M059J (cell line): ENCODE data around the gene EN2. TPM values are rescaled to one million over a fixed set of nuclear protein-coding genes. Genes with fewer than 3 reads are reported as not detected.
A peak's percentile ranks its signal among the peaks of the same experiment; 100 is the strongest.

Source experiments
- DNase-seq: peaks from one replicate; pipeline ENCODE4 v3.0.0-alpha.2; 2012; ENCODE audit warnings: low read depth
- total RNA-seq: library from RNA; depleted of rRNA; stranded (reverse); fragments of >200 nt; shearing (Covaris generic); gene quantifications from 2 replicates; pipeline ENCODE4 v1.2.3, GENCODE V29; 2014

EN2 gene
- total RNA-seq, 1 experiment from 2014 or later = not detected

DNA sequence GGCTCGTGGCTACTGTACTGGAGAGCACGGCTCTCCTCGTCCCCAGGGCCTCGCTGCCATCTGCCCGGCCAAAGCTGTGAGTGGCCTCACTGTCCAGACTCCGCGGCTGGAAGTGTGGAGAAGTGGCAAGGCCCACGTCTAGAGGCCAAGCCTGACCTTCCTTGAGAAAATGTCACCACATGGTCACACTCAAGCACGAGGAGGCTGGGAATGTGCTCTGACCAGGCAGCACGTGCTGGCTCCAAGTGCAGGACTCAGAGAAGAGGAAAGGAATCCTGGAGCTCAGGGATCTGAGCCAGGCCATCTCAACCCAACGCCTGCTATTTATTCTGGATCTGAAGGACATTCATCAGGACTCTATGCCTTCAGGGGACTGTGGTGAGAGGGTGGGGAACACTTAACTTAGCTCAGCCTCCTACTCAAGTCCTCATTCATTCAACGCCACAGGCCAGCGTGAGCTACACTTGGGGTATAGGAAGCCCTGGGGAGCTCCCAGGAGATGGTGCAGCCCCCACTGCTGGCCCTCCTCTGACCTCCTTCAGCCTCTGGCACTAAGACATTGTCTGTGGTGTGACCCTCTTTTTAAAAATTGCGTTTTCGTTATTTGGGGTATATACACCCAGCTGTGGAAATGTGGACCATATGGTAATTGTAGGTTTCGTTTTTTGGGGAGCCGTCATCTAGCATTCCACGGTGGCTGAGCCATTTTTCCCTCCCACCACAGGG, 29.0 kb downstream of the EN2 start:
- DNase-seq = no peak

DNA sequence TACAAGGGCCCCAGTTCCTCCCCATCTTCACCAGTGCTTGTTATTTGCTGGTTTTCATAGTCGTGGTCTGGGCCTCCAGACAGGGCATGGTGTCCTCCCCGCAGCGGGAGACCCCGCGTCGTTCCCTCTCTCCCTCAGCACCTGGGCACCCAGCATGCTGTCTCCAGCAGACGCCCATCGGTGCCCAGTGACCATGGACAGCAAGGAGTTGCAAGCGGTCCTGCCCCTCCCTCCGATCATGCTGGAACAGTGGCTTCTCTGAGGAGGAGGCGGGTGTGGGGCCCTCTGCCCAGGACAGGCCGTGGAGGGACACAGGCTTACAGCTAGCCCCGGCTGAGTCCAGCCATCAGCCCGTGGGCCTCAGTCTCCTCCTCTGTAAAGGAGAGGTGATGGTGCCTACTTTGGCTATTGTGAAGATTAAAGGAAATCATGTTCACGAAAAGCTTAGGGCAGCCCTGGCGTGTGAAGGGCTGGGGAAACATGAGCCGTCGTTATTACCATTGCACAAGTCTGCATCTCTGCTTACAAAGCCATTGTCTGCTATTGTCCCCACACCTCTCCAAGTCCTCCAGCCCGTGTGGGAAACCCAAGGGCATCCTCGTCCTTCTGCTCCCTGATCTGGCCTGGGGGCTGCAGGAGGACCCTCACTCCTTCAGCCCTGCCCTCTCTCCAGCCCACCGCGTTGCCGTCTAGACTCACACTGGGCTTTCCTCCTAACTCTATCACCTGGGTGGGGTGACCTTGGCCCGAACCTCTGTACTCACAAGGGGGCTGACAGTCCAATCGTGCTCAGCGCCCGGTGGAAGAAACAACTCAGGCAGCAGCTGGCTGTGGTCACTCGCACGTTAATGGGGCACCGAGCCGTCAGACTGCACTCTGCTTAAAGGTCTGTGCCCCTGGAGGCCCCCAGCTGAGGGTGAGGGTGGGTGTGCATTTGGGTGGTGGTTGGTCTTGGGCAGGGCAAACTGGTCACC, 29.9 kb downstream of the EN2 start:
- no peak for DNase-seq

DNA sequence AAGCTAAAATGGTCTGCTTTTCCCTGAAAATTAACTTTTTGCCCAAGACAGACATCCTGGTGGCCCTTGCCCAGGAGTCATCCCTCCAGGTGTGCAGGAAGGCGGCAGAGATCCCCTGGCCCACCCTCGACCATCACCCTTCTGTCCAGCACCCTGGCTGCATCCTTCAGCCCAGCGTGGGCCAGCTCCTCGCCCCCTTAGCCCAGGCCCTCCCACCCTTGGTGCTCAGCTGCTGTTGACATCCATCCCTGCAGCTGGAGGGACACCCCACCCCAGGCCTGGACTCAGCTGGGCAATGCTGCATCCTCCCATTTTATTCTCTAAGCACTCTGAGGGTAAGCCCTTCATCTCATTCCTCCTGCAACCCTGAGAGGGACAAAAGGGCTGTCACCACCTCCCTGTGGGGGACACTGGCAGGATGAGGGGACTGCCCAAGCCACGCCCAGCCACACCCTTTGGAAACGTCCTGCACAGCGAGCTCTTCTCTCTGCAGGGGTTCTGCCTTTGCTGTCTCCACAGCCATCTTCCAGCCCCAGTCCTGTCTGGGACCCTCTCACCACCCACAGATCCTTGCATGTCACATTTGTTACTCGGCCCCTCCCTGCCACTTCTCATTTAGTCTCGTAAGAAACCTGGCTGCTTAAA, 30.7 kb downstream of the EN2 start:
- no peak for DNase-seq

DNA sequence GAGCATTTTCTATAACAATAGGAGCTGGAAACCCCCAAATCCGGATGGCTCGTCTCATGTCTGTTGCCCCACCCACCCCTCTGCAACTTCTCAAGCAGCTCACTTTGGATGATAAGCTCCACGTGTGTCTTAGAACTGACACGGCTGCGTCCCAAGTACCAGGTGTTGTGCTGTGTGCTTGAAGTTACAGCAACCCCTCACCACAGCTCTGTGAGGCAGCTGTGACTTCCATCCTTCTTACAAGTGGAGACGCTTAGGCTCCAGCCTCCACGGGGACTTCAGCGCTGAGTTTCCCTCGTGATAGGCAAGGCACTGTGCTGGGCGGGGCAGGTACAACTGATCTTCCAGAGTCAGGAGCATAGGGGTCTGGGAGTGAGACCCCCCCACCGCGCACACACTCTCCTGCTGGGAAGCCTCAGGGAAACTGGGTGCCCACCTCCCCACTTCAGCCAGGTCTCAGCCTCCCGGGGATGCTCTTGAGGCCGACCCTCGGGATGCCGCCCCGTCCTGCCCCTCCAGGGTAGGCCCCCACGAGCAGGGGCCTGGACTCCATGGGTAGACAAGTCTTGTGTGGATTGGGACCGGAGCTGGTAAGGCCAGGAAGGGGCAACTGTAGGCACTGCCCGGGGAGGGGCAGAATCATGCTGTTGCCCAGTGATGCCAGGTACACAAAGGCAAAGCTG, 31.4 kb downstream of the EN2 start:
- no peak for DNase-seq

DNA sequence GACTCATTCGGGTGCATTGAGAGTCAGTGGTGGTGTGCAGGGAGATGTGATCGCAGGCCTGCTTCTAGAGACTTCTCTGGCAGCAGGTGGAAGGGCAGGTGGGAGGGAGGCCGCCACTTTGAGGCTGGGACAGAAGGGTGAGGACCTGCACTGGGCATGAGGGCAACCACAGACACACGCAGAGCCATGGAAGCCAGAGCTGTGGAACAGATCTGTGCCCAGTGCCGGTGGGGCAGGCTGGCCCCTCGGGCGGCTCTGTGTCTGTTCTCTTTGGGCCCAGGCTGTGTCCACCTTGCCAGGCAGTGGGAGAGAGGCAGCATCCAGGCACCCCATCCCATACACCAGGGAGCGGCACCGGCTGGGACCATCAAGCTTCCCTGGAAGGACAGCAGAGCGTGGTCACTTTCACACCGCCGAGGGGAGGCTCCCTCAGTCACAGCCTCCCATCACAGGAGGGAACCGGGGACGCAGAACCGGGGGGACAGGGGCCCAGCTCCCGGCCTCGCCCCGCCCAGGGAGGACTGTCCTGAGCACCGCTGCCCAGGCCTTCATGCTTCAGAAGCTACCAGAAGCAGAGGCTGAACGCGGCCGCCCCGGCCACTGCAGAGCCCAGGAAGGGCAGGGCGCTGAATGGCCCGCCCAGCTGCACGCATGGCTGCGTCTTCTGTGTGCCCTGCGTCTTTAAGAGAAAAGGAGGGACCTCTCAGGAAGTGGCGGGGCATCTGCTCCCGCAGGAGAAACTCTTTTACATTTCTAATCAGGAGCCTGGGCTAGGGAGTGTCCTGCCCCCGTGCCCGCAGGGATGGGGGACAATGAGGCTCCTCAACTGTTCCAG, 32.1 kb downstream of the EN2 start:
- no peak for DNase-seq

DNA sequence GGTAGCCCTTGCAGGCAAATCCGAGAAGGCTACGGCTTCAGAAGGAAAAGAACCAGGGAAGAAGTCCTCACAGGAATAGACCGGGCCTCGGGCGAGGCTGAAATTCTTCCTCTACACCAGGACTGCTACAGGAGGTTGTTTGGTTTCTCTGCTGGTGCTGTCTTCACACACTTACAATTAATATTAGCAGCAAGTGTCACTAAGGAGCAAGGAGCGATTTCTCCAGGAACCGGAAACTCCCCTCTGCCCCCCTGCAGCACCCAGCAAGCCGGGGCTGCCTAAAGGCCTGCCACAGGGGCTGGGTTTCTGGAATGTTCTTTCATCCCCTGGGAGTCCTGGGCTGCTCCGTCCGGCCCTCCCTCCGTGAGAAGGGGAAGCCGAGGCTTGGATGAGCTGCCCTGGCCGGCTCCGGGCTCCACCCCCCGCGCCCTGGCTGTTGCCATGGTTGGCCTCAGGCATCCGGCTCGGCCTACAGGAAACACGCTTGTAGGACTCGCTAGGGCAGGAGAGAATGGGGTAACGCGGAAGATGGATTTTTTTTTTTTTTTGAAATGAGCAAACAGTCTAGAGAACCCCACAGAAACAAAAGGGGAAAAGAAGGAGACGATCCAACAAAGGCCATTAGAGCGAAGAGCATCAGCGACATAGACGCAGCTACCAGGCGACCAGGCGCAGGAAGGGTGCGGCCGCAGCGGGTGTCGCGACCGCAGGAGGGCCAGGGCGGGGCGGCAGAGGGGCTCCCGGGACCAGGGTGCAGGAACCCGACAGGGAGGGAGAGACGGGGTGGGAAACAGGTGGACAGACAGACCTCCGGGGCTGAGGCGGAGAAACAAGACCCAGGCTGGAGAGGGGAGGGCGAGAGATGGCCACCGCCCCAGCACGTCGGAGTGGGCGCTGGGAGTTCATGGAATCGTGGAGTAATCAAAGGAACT, 33.0 kb downstream of the EN2 start:
- DNase-seq = peak; percentile 20

DNA sequence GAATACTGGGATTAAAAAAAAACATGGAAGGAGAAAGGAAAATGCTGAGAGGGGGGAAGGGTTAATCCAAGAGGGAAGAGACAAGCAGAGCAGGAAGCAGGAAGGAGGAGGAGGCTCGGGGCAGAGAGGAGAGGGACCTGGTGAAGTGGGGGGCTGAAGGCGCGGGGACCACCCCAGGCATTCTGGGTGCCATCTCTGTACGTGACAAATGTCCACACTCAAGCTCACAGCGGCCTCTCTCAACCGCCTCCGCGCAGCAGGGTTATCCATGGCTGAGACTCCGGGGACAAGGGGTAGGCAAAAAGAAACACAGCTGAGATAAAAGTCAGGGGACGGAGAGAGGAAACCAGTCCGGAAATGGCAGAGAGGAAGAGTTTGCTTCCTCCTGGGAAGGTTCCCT, 33.9 kb downstream of the EN2 start:
- DNase-seq = no peak

DNA sequence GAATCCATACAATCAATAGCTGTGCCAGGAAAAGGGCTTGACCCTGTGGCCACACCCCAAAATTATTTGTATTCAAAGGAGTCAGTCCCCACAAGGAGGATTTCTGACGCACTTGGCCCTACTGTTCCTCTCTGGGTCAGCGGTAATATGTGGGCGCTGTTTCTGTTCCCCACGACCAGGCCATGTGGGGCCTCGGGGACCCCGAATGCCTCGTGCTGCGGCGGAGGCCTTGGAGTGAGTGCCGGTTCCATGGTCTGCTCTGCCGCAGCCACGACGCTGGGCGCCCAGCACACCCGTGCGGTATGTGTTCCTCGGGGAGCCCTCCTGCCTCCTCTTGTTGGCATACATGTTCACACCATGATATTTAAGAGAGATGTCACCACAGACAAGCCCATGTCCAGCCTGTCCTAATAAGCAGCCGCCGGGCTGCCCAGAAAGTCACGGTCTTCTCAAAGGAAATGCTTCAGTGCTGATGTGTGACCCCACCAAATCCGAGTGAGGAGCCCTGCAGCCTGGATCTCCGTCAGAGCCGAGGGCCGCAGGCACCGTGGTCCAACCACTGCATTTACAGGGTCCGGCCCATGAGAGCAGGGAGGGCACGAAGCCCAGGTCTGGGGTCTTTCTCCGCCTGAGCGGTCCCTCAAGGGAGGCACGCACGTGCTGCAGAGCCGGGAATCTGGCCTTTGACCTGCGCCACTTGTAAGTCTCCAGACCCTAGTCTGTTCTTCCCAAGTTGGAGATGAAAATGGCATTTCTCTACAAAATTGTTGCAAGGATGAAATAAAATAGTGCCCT, 36.0 kb downstream of the EN2 start:
- DNase-seq = no peak

DNA sequence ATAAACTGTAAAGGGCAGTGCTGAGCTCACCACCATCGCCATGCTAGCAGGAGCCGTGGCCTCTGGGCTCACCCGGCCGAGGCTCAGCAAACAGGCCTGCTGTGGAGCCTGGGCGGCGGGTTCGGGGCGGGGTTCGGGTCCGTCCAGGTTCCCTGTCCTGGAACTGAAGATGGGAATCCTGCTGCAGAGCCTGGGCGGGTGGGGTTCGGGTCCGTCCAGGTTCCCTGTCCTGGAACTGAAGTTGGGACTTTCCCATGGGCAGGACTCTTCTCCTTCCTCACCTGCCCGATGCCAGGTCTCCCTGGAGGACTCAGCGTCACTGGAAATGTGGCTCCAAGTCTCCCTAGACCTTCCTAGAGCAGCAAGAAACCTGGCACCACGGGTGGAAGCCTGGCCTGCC, 36.6 kb downstream of the EN2 start:
- DNase-seq = no peak

DNA sequence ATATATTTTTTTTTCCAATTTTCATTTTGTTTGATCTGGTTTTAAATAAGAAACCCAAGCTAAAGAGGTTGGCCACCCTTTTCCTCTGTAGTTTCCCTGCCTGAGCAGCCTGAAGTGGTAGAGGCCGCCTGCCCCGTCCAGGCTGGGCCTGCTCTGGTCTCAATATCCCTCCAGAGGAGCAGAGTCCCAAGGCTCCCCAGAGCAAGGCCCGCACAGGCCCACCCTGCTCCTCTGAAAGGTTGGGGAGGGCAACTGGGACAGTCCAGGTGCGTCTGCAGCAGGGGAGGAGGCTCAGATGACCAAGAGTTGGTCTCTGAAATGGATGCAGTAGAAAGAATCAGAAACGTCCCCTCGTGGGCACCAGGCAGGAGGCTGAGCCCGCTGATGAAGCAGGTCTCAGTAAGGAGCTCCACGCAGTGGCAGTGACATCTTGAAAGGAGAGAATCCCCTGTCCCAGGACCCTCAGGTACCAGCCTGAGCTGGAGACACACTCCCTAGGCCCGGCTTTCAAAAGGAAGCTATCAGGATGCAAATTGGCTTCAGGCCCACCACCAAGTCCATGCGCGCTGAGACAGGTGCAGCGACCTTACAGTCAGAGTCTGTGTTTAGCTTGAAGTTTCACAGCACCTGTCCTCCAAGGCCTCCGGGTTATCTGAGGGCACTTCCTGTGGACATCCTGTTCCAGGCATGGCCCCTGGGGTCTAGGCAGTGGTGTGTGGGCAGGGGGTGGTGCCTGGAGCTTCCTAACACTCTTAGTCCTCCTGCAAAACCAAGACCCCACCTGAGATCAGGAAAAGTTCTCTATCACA, 37.7 kb downstream of the EN2 start:
- no peak for DNase-seq

DNA sequence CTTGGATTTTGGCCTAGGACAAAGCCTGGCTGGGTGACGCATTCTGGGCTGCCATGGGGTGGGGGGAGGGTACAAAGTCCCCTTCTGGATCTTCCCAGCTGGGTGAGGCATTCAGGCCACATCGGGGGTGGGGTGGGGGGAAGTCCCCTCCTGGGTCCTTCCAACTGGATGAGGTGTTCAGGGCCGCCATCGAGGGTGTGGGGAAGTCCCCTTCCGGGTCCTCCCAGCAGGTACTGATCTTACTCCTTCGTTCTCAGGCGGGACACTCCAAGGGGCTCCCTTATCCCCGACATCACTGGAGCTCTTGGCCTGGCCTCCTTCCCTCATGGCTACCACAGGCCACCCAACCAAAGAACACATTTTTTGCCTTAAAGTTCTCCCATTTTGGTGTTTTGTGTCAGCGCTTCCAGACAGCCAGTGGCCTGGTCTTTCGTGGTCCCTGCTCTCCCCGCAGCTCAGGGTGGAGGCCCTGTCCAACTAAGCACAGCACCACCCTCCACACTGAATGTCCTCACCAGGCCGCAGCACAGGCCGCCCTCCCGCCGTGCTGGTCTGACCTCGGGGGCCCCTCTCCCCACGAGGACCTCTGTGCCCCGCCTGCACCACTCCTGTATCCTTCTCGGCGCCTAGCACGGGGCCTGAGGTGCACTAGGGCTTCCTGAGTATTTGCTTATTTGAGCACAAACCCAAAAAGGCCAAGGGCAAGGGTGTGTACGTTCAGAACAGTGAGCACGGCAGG, 38.5 kb downstream of the EN2 start:
- DNase-seq = no peak

DNA sequence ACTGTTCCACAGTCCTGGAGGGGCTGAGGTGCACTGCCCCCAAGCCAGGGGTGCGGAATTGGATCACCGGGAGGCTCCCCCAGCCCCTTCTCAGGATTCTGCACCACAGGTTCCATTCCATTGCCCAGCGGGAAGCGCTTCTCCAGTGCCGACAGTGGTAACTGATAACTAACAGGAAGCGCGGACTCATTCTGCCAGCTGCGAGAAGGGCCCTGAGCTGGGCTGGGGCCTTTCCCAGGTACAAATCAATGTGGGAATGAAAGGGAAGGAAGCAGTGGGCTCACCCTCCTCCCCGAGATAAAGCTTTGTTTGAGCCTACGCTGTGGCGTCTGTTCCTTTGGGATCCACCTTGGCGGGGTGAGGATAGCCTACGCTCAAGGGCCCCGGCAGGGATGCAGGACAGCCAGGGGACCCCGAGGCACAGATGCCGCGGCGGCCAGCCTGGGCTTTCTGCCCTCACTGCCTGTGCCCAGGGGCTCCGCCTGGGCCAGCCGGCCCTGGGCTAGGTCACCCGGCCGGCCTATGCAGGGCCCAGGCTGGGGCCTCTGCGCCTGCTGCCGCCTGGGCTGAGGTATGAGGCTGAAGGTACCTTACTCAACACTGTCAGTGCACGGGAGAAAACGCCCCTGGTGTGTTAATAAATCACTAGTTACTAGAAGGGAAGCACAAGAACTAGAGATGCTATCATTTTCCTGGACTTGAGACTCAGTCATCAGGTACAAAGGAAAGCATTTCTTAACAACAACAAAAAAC, 39.4 kb downstream of the EN2 start:
- DNase-seq = no peak

DNA sequence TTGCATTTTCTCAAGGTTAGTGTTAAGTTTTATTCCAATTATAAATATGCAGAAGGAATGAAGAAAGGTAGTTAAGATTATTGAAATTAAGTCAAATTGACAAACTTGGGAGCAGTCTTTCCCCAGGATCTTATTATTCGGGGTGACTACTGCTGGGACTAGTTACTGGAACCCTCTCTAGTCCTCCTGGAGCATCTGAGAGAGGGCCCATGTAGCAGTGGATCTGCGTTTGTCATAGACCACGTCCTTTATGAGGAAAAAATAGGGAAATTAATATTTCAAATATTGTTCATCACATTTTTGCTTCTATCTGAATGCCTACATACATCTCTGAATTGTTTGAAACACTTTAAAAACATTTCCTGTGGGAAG, 47.5 kb downstream of the EN2 start:
- no peak for DNase-seq

DNA sequence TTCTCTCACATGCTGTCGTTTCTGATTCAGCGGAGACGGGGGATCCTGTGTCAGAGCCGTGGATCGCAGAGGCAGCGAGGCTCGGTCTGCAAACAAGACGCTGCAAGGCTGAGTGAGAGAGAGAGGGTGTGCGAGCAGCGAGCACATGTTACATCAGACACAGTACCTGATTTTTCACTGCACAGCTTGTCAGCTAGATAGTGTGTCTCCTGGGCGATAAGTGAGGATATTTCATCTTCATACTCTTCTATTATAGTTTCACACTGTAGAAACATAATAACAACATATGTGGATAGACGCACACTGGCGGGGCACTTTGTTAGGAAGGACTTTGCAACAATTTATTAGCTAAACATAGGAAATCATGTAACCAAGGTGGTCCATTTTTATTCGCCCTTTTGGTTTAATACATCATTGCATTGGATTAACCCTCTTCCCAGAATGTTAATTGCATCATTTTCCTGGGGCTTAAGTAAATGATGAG, 49.0 kb downstream of the EN2 start:
- no peak for DNase-seq

DNA sequence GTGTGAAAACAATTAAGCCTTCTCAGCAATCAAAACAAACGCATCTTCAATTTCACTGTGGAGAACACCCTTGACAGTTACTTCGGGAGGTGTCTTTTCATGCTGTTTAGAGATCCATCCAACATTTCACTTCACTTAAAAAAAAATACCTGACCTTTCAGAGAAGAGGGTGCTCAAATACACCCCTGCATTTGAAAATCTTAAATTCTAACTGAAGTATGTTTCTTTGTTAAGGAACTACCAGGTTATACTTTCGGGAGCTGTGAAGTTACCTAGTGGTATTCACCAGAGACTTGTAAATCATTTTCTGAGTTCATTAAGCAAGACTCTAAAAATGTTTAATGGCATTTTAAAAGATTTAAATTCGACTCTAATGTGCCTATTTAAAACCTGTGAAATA, 49.6 kb downstream of the EN2 start:
- DNase-seq = no peak
